Choroid plexus epithelial cell (primary cell): Measurements from ENCODE around the gene TNRC6A.

Experiments used
- DNase-seq: peaks from one replicate; pipeline ENCODE4 v3.0.0-alpha.2; 2010; ENCODE audit warnings: low read depth
- H3K4me3 ChIP-seq: 2 replicates; pipeline ENCODE4 v1.5.1; 2011; ENCODE audit warnings: low read depth, mild to moderate bottlenecking, control low read depth, low read length, moderate library complexity
- TF ChIP-seq, protein P1 (sequence below): conservative IDR thresholded peaks from 2 replicates; pipeline ENCODE4 v1.5.1; 2011; ENCODE audit warnings: low read depth, mild to moderate bottlenecking, control low read depth, inconsistent platforms, low read length, moderate library complexity

TNRC6A gene

GRCh38 chr16:24820522-24820921 lies 91.1 kb downstream of the TNRC6A start:
- no peak for DNase-seq
- no peak overlapping the region for H3K4me3 ChIP-seq
- TF ChIP-seq, protein P1, sequence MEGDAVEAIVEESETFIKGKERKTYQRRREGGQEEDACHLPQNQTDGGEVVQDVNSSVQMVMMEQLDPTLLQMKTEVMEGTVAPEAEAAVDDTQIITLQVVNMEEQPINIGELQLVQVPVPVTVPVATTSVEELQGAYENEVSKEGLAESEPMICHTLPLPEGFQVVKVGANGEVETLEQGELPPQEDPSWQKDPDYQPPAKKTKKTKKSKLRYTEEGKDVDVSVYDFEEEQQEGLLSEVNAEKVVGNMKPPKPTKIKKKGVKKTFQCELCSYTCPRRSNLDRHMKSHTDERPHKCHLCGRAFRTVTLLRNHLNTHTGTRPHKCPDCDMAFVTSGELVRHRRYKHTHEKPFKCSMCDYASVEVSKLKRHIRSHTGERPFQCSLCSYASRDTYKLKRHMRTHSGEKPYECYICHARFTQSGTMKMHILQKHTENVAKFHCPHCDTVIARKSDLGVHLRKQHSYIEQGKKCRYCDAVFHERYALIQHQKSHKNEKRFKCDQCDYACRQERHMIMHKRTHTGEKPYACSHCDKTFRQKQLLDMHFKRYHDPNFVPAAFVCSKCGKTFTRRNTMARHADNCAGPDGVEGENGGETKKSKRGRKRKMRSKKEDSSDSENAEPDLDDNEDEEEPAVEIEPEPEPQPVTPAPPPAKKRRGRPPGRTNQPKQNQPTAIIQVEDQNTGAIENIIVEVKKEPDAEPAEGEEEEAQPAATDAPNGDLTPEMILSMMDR, result no peak

DNA sequence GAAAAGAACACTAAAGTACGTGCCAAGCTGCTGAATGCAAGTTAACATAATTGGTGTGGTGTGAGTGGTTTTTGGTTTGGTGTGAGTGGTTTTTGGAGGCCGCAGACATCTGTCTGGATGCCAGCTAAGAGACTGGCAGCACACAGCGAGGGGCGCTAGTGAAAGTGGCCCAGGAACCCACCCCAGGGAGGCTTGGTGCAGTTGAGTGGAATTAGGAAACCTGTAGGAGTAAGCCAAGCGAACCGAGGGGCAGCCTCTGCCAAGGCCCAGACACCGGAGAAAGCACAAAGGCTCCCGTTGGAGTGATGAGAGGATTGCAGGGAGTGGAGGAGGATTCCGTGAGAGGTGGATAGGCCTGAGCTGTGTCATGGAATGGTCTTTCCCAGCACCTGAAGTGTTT lies 91.7 kb downstream of the TNRC6A start:
- TF ChIP-seq, protein P1, result no peak
- DNase-seq, result no peak
- H3K4me3 ChIP-seq, result no peak overlapping the region

DNA sequence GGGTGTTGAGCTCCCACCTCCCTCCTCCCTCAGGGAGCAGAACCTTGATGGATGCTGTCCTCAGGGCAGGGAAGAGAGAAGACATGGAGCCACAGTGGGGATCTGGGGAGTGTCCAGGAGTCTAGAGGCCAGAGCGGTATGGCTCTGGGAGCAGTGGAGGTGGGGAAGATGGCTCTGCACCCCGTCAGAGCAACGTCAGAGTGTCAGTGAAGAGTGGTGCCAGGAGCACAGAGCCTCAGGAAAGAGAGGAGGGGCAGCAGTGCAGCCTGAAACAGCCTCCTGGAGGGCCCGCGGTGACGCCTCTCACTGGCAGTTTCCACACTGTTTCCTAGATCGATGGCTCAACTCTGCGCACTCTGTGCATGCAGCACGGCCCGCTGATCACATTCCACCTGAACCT lies 93.1 kb downstream of the TNRC6A start:
- no peak for DNase-seq
- TF ChIP-seq, protein P1, result no peak

DNA sequence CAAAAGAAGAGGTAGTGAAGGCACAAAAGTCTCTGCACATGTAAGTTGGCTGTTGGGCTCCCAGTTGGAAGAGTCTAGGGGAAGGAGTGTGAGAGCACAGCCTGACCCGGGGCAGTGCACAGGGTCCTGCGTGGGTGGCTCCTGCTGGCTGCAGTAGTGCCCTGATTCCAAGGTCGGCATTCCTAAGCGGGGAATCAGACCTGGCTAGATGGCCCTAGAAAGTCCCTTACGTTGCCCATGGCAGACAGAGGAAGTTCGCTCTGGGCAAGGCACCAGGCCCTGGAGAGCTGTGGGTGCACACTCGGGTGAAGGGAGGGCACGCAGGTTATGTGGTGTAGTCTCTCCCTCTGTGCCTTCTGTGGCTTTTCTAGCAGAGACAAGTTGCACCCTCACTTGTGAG lies 93.5 kb downstream of the TNRC6A start:
- TF ChIP-seq, protein P1, result no peak
- H3K4me3 ChIP-seq, result no peak overlapping the region
- DNase-seq, result no peak

More for the DNA sequence above, 93.1 kb downstream of the TNRC6A start:
- H3K4me3 ChIP-seq, result no peak overlapping the region

DNA sequence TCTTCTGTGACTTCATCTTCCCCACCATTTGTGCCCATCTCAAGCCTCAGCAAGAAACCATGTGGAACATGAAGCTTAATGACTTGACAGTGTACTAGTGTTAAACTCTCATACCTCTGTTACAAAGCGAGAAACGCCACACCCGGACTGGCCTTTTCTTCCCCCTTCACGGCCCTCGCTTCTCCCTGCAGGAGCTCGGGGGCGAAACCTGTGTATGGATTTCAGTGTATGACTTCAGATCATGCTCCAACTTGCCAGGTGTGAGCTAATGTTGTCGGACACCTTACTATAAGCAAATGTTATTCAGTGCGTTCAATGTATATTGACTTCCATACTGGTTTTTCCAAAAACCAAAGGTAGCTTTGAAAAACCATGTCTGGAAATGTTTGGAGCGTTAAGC lies 96.2 kb downstream of the TNRC6A start:
- TF ChIP-seq, protein P1, result no peak
- no peak overlapping the region for H3K4me3 ChIP-seq
- DNase-seq, result no peak

GRCh38 chr16:24826096-24826690 lies 96.7 kb downstream of the TNRC6A start:
- DNase-seq, result no peak
- H3K4me3 ChIP-seq, result no peak overlapping the region
- TF ChIP-seq, protein P1, result no peak

DNA sequence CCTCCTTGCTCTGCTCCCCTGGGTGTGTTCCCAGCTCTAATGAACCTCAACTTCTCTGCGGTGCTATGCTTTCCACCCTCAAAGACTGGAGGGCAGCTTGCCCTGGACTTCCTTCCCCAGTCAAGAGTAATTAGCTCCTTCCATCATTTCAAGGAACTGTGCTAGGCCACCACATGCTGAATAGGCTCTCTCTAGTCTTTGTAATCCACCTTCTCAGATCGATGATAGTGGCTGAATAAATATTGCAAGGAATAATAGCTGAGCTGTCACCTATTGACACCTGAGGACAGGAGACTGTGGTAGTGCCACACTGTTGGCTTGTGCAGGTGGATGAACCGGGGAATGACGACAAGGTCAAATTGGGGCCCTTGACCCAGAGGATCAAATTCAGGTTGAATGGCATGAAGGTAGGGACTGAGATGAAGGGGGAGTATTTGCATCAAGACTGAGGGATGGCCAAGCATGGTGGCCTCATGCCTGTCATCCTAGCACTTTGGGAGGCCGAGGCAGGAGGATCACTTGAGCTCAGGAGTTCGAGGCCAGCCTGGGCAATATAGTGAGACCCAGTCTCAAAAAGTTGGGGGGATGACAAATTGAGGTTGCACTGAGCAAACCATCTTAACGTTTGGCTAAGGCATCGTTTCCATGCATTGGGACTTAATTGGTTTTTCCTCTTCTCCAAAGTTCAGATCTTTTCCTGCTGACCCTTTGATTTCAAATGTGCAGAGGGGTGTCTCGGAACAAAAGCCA lies 97.5 kb downstream of the TNRC6A start:
- DNase-seq, result no peak
- TF ChIP-seq, protein P1, result no peak
- H3K4me3 ChIP-seq, result no peak overlapping the region
